Measurements from ENCODE around the gene CSTF3. TPM values are rescaled to one million over a fixed set of nuclear protein-coding genes. Genes with fewer than 3 reads are reported as not detected.

Gene CSTF3
- total RNA-seq, 1 donor from 2014 or later: 36.5 TPM

DNA sequence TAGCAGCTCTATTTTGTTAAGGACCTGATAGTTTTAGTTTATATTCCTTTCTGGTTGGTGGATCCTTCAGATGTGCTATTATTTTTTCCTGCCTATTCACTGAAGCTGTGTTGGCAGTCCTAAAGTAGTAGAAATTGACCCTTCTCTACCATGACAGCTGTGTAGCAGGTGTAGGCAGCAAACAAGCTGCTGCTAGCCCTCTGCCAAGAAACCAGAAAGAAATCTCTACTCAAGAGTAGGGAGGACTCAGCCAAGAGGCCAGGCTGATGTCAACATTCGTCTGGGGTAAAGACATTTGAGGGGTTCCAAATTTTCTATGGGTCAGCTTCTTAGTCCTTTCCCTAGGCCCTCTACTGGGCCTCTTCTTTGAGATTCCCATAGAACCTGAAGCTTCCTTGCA lies 51.2 kb downstream of the CSTF3 start:
- Mint-ChIP-seq H3K4me3 (no peak overlapping the region), H3K27me3 (ENCODE audit: insufficient read depth) (no peaks in the 10 kb centered on the region), H3K27ac (no peak overlapping the region), H3K4me1 (ENCODE audit: low read depth) (no peaks in the 10 kb centered on the region), H3K9me3 (no peaks in the 10 kb centered on the region), H3K36me3 (ENCODE audit: low read depth) (peaks cover 12% of the 10 kb centered on the region)
- intact Hi-C loops (cut with micrococcal nuclease): no loop called here
- no peak for DNase-seq (ENCODE audit: low spot score)

DNA sequence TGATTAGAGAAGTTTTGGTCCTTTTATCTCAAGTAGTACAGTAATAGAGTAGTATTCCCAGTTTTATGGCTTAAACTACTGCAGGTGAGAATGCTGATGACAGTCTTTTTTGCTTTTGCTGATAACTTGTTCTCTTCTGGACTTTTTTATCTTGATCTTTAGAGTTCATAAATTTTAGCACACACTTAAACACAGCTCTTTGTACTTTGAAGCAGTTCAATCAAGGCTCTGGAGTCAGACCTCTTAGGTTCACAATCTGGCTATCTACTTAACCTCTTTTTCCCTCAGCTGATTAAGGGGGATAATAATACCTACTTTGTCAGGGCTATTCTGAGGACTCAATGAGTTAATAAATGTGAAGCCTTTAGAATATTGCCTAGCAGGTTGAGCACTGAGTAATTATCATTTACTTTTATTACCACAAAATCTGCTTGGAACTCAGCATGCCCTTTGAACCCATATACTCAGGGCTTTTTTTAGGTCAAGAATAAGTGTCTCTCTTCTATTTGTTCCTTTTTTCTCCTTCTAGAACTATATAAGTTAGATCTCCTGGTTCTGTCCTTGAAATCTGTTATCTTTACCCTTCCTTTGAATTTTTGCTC lies 51.9 kb downstream of the CSTF3 start:
- intact Hi-C loops (cut with micrococcal nuclease): no loop called here
- H3K36me3 Mint-ChIP-seq (ENCODE audit: low read depth): peaks cover 14% of the 10 kb centered on the region
- H3K27ac Mint-ChIP-seq: no peak overlapping the region
- H3K27me3 Mint-ChIP-seq (ENCODE audit: insufficient read depth): no peaks in the 10 kb centered on the region
- no peak for DNase-seq (ENCODE audit: low spot score)
- H3K9me3 Mint-ChIP-seq: no peaks in the 10 kb centered on the region
- no peaks in the 10 kb centered on the region for H3K4me1 Mint-ChIP-seq (ENCODE audit: low read depth)
- no peak overlapping the region for H3K4me3 Mint-ChIP-seq

DNA sequence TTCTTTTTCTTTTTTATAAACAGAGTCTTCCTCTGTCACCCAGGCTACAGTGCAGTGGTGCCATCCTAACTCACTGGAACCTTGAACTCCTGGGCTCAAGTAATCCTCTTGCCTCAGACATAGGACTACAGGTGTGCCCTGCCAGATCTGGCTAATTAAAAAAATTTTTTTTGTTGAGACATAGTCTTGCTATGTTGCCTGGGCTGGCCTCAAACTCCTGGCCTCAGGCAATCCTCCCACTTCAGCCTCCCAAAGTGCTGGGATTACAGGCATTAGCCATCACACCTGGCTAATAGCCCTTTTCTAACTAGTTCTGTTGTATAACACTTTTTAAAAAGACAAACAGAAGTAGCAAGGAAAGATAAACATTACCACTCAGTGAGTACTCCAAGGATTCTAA lies 57.4 kb downstream of the CSTF3 start:
- Mint-ChIP-seq H3K27ac (no peak overlapping the region), H3K4me1 (ENCODE audit: low read depth) (no peaks in the 10 kb centered on the region), H3K4me3 (no peak overlapping the region), H3K27me3 (ENCODE audit: insufficient read depth) (no peaks in the 10 kb centered on the region), H3K9me3 (no peaks in the 10 kb centered on the region), H3K36me3 (ENCODE audit: low read depth) (peaks cover 33% of the 10 kb centered on the region)
- no peak for DNase-seq (ENCODE audit: low spot score)
- intact Hi-C loops (cut with micrococcal nuclease): no loop called here

DNA sequence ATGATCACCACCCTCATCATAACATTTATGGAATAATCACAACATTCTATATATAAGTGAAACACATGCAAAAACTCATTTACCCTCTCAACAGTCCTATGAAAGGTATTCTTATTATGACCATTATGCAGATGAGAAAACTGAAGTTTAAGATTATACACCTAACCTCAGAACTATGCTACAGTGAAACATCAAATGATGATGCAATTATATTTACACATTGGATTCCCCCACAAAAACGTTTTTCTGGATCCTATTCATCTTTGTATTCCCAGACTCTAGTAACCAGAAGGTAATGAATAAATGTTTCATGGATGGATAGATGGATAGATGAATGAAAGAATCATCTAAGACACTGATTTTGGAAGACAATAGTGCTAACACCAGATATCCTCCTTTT lies 67.1 kb downstream of the CSTF3 start:
- H3K4me3 Mint-ChIP-seq: no peak overlapping the region
- no peak for DNase-seq (ENCODE audit: low spot score)
- intact Hi-C loops (cut with micrococcal nuclease): no loop called here
- H3K27me3 Mint-ChIP-seq (ENCODE audit: insufficient read depth): no peaks in the 10 kb centered on the region
- peaks cover 42% of the 10 kb centered on the region for H3K36me3 Mint-ChIP-seq (ENCODE audit: low read depth)
- no peak overlapping the region for H3K27ac Mint-ChIP-seq
- no peaks in the 10 kb centered on the region for H3K4me1 Mint-ChIP-seq (ENCODE audit: low read depth)
- H3K9me3 Mint-ChIP-seq: no peaks in the 10 kb centered on the region

DNA sequence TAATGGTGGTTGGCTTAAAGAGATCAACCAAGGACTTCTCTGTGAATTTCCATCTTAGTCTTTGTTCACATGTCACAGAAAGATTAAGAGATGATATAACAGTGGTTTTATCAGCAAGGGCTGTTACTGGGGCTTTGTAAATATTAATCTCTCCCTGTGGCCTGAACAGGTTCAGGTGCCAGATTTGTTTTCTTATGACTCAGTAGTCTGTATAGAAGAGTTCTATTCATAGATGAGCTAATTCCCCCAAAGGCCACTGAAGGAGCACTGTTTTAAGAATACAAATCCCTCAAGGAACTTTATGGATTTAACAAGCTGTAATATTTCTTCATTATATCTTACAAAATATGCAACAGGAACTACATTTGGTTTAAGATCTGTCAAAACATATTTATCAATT lies 71.5 kb downstream of the CSTF3 start:
- Mint-ChIP-seq H3K4me3 (no peak overlapping the region), H3K4me1 (ENCODE audit: low read depth) (no peaks in the 10 kb centered on the region), H3K27ac (no peak overlapping the region), H3K36me3 (ENCODE audit: low read depth) (peaks cover 46% of the 10 kb centered on the region), H3K27me3 (ENCODE audit: insufficient read depth) (no peaks in the 10 kb centered on the region), H3K9me3 (no peaks in the 10 kb centered on the region)
- DNase-seq (ENCODE audit: low spot score): no peak
- intact Hi-C loops (cut with micrococcal nuclease): no loop called here

DNA sequence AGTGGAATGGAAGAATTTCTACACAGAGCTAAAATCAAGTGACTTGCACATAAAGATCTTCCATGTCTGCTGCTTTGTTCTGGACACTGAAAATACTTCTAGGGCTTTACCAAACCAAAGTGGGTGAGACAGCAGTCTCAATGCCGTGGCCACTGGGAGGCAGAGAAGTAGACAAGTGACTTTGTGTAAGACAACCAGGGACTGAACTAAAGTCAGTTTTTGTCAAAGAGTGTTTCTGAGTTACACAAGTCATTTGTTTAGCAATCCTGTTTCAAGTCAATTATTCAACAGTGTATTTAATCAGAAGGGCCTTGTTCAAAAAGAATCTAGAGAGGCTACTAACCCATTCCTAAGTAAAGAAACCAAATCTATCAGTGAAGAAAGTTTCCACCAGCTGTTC lies 75.3 kb downstream of the CSTF3 start:
- intact Hi-C loops (cut with micrococcal nuclease): no loop called here

DNA sequence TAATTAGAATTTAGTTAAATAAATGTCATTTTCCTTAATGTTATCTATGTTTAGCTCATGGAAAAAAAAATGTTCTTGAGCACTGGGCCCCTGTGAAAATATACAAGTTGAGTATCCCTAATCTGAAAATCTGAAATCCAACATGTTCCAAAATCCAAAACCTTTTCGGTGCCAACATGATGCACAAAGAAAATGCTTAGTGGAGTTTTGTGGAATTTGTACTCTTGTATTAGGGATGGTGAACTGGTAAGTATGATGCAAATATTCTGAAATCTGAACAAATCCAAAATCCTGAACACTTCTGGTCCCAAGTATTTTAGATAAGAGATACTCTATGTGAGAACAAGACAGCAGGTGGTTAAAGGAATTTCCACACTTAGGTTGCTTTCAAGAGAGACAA lies 77.4 kb downstream of the CSTF3 start:
- H3K4me3 Mint-ChIP-seq: no peak overlapping the region
- H3K27me3 Mint-ChIP-seq (ENCODE audit: insufficient read depth): no peaks in the 10 kb centered on the region
- no peak overlapping the region for H3K27ac Mint-ChIP-seq
- intact Hi-C loops (cut with micrococcal nuclease): no loop called here
- no peak for DNase-seq (ENCODE audit: low spot score)
- H3K4me1 Mint-ChIP-seq (ENCODE audit: low read depth): no peaks in the 10 kb centered on the region
- H3K9me3 Mint-ChIP-seq: no peaks in the 10 kb centered on the region
- peaks cover 41% of the 10 kb centered on the region for H3K36me3 Mint-ChIP-seq (ENCODE audit: low read depth)

More for the DNA sequence above, 75.3 kb downstream of the CSTF3 start:
- Mint-ChIP-seq H3K36me3 (ENCODE audit: low read depth) (peaks cover 51% of the 10 kb centered on the region), H3K4me3 (no peak overlapping the region), H3K9me3 (no peaks in the 10 kb centered on the region), H3K27ac (no peak overlapping the region), H3K27me3 (ENCODE audit: insufficient read depth) (no peaks in the 10 kb centered on the region), H3K4me1 (ENCODE audit: low read depth) (no peaks in the 10 kb centered on the region)
- DNase-seq (ENCODE audit: low spot score): no peak

DNA sequence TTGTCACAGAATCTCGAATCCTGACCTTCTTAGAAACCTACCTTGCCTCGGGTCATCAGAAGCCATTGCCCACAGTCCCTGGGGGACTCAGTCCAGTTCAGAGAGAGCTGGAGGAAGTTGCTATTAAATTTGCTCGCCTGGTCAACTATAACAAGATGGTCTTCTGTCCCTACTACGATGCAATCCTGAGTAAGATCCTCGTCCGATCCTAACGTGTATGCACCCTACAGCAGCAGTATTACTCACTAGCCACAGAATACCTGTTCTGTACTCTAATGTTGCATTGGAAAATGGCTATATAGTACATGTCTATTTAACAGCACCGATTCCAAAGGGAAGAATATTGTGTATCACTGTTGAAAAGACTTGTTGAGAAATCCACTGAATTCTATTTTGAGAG lies 88.8 kb downstream of the CSTF3 start:
- Mint-ChIP-seq H3K27ac (no peak overlapping the region), H3K27me3 (ENCODE audit: insufficient read depth) (no peaks in the 10 kb centered on the region), H3K4me1 (ENCODE audit: low read depth) (no peaks in the 10 kb centered on the region), H3K9me3 (no peaks in the 10 kb centered on the region), H3K36me3 (ENCODE audit: low read depth) (peaks cover 39% of the 10 kb centered on the region), H3K4me3 (no peak overlapping the region)
- intact Hi-C loops (cut with micrococcal nuclease): no loop called here
- no peak for DNase-seq (ENCODE audit: low spot score)

DNA sequence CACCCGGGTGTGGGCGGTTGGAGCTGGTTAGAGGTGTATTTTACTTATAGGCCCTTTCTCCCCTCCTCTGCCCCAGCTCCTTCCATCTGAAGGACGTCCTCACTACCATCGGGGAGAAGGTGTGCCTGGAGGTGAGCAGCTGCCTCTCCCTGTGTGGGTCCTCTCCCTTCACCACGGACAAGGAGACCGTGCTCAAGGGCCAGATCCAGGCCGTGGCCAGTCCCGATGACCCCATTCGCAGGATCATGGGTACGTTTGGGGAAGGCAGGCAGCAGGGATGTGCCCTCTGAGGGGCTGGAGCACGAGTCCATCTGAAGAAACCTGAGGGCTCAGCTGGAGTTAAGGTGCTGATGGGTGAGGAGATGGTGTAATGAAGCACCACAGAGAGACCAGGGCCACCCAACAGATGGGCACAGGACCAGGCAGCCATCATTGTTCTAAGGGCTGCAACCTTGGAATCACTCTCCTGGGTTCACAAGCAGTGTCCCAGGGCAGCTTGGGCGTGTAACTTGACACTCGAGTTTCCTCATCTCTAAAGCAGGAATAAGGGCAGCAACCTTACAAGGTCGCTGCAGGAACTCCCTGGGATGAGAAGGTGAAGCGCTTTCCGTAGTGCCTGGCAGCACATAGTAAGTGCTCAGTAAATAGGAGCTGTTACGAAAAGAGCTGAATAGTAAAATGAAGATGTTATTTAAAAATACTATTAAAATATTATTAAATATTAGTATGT lies 92.5 kb downstream of the CSTF3 start:
- intact Hi-C loops (cut with micrococcal nuclease): loop anchor here (10.0 kb wide), 1 partner anchor 484 kb away; the partner anchor contains the start of gene EIF3M
- no peak overlapping the region for H3K27ac Mint-ChIP-seq
- H3K4me3 Mint-ChIP-seq: no peak overlapping the region
- H3K9me3 Mint-ChIP-seq: no peaks in the 10 kb centered on the region
- no peak for DNase-seq (ENCODE audit: low spot score)
- H3K36me3 Mint-ChIP-seq (ENCODE audit: low read depth): peaks cover 35% of the 10 kb centered on the region
- H3K4me1 Mint-ChIP-seq (ENCODE audit: low read depth): peaks cover 22% of the 10 kb centered on the region
- H3K27me3 Mint-ChIP-seq (ENCODE audit: insufficient read depth): no peaks in the 10 kb centered on the region

DNA sequence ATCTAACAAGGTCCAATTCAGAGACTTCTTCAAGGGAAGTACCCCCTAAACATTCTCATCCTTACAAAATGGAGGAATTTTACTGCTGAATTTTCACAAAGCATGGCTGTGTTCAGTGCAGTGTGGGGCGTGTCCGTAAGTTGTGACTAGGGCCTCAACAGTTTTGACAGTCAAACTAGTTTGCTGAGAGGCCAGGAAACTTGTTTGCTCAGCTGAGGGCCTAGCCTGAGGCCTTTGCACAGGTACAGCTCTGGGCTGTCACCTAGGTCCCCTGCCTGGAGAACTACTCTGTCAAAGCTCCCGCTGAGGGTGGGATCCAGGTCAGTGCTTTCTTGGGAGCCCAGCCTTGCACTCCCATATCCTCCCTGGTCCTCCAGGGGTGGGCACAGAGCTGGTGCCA lies 94.0 kb downstream of the CSTF3 start:
- peaks cover 33% of the 10 kb centered on the region for H3K36me3 Mint-ChIP-seq (ENCODE audit: low read depth)
- no peaks in the 10 kb centered on the region for H3K27me3 Mint-ChIP-seq (ENCODE audit: insufficient read depth)
- no peaks in the 10 kb centered on the region for H3K9me3 Mint-ChIP-seq
- no peak overlapping the region for H3K27ac Mint-ChIP-seq
- no peak for DNase-seq (ENCODE audit: low spot score)
- intact Hi-C loops (cut with micrococcal nuclease): loop anchor here (10.0 kb wide), 1 partner anchor 482 kb away; the partner anchor contains the start of gene EIF3M
- H3K4me1 Mint-ChIP-seq (ENCODE audit: low read depth): peaks cover 36% of the 10 kb centered on the region
- H3K4me3 Mint-ChIP-seq: no peak overlapping the region

DNA sequence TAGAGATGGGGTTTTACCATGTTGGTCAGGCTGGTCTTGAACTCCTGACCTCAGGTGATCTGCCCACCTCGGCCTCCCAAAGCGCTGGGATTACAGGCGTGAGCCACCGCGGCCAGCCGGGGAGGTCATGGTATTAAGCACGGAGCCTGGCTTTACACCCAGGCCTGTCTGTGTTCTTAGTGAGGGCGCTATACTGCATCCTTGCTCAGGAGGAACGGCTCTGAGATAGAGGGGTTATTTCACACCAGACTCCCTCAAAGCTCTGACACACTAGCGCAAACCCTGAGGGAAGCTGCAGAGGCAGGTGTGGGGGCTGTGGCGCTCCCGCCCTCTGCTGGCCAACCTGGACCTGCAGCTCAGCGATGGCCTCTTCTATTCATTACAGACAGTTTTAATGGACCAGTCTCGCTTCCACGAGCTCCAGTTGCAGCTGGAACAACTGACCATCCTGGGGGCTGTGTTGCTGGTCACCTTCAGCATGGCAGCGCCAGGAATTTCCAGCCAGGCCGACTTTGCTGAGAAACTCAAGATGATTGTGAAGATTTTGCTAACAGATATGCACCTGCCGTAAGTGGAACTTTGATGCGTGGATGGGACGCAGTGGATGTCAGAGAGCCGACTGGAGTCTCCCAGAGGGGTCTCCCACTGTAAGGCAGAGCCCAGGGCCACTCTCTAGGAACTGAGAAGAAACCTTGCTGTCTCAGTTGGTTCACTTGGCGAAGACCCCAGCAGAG lies 95.7 kb downstream of the CSTF3 start:
- no peaks in the 10 kb centered on the region for H3K9me3 Mint-ChIP-seq
- H3K27ac Mint-ChIP-seq: no peak overlapping the region
- H3K4me1 Mint-ChIP-seq (ENCODE audit: low read depth): peaks cover 49% of the 10 kb centered on the region
- peak; percentile 47 for DNase-seq (ENCODE audit: low spot score)
- intact Hi-C loops (cut with micrococcal nuclease): loop anchor here (1.0 to 10.0 kb wide), 5 partner anchors 105 to 481 kb away; partner anchors contain the start of gene EIF3M
- no peak overlapping the region for H3K4me3 Mint-ChIP-seq
- no peaks in the 10 kb centered on the region for H3K27me3 Mint-ChIP-seq (ENCODE audit: insufficient read depth)
- peaks cover 28% of the 10 kb centered on the region for H3K36me3 Mint-ChIP-seq (ENCODE audit: low read depth)

DNA sequence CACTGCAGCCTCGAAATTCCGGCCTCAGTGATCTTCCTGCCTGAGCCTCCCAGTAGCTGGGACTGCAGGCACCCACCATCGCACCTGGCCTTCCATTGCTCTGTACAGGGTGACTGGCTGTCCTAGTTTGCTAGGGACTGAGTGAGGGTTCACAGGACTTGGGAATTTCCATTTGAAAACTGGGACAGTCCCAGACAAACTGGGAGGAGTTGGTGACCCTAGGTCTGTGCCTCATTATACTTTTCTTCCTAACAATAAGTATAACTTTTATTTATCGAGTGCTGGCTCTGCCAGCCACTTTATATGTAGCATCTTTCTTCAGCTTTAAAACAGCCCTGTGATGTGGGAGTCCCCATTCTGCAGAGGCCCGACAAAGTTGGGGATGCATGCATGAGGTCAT lies 96.4 kb downstream of the CSTF3 start:
- Mint-ChIP-seq H3K27me3 (ENCODE audit: insufficient read depth) (no peaks in the 10 kb centered on the region), H3K4me1 (ENCODE audit: low read depth) (peaks cover 55% of the 10 kb centered on the region), H3K27ac (peak overlapping the region; percentile 66), H3K9me3 (no peaks in the 10 kb centered on the region), H3K36me3 (ENCODE audit: low read depth) (peaks cover 35% of the 10 kb centered on the region), H3K4me3 (peak overlapping the region; percentile 34)
- intact Hi-C loops (cut with micrococcal nuclease): loop anchor here (1.0 to 10.0 kb wide), 6 partner anchors 105 to 657 kb away; partner anchors contain the start of gene EIF3M
- DNase-seq (ENCODE audit: low spot score): no peak
